Stimulated activated CD8-positive, alpha-beta memory T cell treated with anti-CD3 and anti-CD28 coated beads, Interleukin-12 subunit alpha, Interleukin-12 subunit beta, amount 100 ng/mL, for 4 hours (primary cell): Measurements from ENCODE around the gene PEX13.

Experiments used
- DNase-seq: peaks from one replicate; pipeline ENCODE4 v3.0.0-alpha.2; 2020; ENCODE audit warnings: low read depth

Gene PEX13

DNA sequence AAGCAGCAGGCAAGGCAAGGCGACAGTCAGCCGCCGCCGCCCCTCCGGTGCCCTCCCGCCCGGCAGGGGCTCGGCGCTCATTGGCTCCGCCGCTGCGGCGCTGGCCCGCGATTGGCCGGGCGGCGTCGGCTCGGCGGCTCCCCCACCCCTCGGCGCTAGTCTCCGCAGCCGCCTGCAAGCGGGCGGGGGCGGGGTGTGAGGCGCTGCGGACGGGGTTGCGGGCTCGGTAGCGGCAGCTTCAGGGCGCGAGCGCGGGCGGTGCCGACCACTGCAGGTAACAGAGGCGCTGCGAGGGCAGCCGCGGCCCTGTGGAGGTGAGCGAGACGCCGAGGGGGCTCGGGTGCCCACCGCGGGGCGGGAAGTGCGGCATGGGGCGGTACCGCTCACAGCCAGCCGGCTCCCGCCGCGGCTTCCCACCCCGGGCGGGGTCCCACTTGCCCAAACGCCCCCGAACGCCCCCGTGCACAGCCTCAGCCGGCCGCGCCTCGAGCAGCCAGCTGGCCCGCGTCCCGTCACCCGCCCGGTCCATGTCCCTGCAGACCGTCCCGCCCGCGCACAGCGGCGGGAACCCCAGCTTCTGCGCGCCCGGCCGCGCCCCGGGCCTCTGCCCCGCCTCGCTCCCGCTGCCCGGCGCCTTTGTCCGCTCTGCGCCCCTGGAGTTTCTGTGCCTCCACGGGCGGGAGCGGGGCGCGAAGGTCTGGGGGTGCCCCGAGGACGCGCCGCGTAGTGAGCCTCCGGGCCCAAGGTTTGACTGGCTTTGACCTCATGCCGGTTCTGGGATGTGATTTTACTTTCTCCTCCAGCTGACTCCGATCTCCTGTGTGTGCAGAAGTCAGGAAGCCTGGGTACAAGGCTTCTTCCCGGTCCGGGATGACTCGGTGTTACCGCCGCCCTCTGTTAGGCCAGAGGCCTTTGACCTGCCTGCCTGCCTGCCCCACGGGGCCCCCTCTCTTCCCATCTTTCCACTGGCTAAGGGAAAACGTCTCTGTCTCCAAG, 48.5 kb downstream of the PEX13 start, which contains the start of gene SANBR:
SANBR (plus strand) TSS at position 158 of the 996 bp plus-strand sequence. CDS start 4,480 bp downstream, outside the sequence.
- DNase-seq: peak; percentile 78

DNA sequence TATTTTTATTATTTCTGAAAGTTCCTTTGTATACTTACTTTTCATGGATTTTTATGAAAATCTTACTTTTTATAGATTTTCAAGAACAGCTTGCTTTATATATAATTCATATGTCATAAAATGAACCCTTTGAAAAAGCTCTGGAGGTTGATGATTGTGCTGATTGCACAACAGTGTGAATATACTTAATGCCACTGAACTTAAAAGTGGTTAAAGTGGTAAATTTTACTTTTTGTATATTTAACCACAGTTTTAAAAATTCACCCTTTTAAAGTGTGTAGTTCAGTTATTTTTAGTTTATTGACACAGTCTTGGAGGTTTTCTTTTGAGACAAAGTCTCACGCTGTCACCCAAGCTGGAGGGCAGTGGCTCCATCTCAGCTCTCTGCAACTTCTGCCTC, 56.6 kb downstream of the PEX13 start:
- DNase-seq: no peak

DNA sequence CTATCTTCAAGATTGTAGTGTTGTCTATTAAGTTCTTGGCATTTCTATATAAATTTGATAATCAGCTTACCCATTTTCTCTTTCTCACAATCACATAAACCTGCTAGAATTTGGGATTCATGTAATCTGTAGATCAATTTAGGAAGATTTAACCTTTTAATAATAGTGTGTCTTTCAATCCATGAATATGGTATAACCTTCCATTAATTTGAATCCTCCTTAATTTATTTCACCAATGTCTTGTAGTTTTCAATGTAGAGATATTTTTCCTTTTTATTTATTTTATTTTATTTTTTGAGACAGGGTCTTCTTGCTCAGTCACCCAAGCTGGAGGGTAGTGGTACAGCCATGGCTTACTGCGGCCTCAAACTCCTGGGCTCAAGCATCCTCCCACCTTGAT, 68.4 kb downstream of the PEX13 start:
- no peak for DNase-seq

DNA sequence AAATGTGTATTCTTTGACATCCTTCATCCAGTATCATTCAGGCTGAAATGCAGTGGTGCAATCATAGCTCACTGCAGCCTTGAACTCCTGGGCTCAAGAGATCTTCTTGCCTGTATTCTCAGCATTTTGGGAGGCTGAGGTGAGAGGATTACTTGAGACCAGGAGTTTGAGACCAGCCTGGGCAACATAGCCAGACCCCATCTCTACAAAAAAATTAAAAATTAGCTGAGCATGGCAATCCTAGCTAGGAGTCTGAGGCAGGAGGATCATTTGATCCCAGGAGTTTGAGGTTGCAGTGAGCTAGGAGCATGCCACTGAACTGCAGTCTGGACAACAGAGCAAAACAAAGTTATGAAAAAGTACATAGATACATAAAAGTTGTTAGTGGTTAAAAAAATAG, 72.3 kb downstream of the PEX13 start:
- no peak for DNase-seq

DNA sequence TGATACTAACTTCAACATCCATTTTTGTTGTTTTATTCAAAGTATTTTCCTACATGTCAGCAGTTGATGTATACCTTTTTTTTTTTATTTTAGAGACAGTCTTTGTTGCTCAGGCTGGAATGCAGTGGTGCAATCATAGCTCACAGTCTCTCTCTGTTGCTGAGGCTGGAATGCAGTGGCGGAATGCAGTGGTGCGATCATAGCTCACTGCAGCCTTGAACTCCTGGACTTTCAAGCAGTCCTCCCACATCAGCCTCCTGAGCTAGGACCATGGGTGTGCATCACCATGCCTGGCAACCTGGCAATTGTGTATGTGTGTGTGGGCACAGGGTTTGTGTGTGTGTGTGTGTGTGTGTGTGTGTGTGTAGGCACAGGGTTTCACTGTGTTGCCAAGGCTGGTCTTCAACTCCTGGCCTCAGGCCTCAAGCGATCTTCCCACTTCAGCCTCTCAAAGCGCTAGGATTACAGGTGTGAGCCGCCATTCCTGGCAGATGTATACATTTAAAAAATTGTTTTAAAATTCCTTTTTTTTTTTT, 72.9 kb downstream of the PEX13 start:
- no peak for DNase-seq

DNA sequence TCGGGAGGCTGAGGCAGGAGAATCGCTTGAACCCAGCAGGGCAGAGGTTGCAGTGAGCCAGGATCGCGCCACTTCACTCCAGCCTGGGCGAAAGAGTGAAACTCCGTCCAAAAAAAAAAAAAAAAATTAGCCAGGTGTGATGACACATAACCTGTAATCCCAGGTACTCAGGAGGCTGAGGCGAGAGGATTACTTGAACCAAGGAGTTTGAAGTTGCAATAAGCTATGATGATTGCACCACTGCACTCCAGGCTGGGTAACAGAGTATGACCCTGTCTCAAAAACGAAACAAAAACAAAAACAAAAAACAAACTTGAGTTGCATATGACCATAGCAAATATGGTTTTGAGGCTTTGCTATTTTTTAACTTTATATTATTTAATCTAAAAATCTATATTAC, 74.0 kb downstream of the PEX13 start:
- no peak for DNase-seq

DNA sequence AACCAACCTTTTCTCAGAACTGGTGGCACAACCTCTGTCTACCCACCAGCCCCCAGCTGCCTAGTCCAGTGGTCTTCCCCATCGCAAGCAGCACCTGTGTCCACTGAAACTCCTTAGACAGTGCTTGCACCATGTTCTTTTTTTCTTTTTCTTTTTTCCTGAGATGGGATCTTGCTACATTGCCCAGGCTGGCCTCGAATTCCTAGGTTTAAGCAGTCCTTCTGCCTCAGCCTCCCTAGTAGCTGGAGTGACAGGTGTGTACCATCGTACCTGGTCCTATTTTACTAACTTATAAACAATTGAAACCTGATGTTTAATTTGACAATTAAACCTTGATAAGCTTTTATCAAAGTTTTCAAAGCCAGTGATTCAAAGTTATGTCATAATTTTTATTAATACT, 78.9 kb downstream of the PEX13 start:
- no peak for DNase-seq

DNA sequence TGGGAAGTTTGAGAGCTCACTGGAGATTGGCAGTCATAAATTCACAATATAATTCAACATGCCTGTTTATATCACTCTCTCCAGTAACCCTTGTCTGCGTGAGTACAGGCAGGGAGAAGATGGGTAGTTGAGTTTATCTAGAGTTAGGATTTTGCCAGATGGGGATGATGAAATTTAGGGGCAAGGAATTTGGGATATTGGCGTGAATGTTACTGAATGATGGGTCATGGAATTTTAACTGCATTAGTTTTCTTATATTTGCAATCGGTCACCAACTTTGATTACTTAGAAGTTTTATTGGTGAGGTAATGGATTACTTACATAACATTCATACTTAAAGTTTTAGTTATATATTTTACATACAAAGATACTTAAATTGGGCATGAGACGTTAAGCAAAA, 83.3 kb downstream of the PEX13 start:
- DNase-seq: no peak
